HG03378 (cell line): Measurements from ENCODE around the gene DTNA.

Source experiments
- ATAC-seq: cut with Tn5 transposase; IDR thresholded peaks from one replicate; pipeline ENCODE4 v1.9.1; 2021; ENCODE audit warnings: mild to moderate bottlenecking, moderate library complexity; ENCODE audit not compliant: unreplicated experiment

The DTNA gene

GRCh38 chr18:34847408-34847807 lies 137.3 kb downstream of the DTNA start:
- ATAC-seq, result no peak

GRCh38 chr18:34848156-34848555 lies 138.1 kb downstream of the DTNA start:
- ATAC-seq, result no peak

GRCh38 chr18:34848695-34849094 lies 138.6 kb downstream of the DTNA start:
- no peak for ATAC-seq

- no peak for ATAC-seq
Measured at GRCh38 chr18:34857320-34857719, 147.2 kb downstream of the DTNA start.

GRCh38 chr18:34858188-34858587 lies 148.1 kb downstream of the DTNA start:
- no peak for ATAC-seq

GRCh38 chr18:34859496-34859895 lies 149.4 kb downstream of the DTNA start:
- no peak for ATAC-seq

- no peak for ATAC-seq
Measured at GRCh38 chr18:34862561-34862960, 152.5 kb downstream of the DTNA start.

- ATAC-seq, result no peak
Measured at GRCh38 chr18:34863702-34864101, 153.6 kb downstream of the DTNA start.

- no peak for ATAC-seq
Measured at GRCh38 chr18:34864836-34865497, 154.9 kb downstream of the DTNA start.

GRCh38 chr18:34866310-34866709 lies 156.2 kb downstream of the DTNA start:
- no peak for ATAC-seq

GRCh38 chr18:34866739-34867138 lies 156.6 kb downstream of the DTNA start:
- ATAC-seq, result no peak

- no peak for ATAC-seq
Measured at GRCh38 chr18:34867520-34867919, 157.4 kb downstream of the DTNA start.

- ATAC-seq, result no peak
Measured at GRCh38 chr18:34870555-34871310, 160.6 kb downstream of the DTNA start.

- ATAC-seq, result no peak
Measured at GRCh38 chr18:34871435-34871834, 161.3 kb downstream of the DTNA start.

- no peak for ATAC-seq
Measured at GRCh38 chr18:34872066-34872465, 162.0 kb downstream of the DTNA start.

- ATAC-seq, result no peak
Measured at GRCh38 chr18:34873986-34874580, 164.0 kb downstream of the DTNA start.

- ATAC-seq, result no peak
Measured at GRCh38 chr18:34875150-34875549, 165.1 kb downstream of the DTNA start.

- no peak for ATAC-seq
Measured at GRCh38 chr18:34880403-34880802, 170.3 kb downstream of the DTNA start.

- ATAC-seq, result no peak
Measured at GRCh38 chr18:34880882-34881834, 171.1 kb downstream of the DTNA start.

- ATAC-seq, result no peak
Measured at GRCh38 chr18:34884436-34884835, 174.3 kb downstream of the DTNA start.

- ATAC-seq, result no peak
Measured at GRCh38 chr18:34886177-34886576, 176.1 kb downstream of the DTNA start.
